ENCODE results near the gene RNF208. TPM values are rescaled to one million over a fixed set of nuclear protein-coding genes. Genes with fewer than 3 reads are reported as not detected.

Gene RNF208
- total and polyA plus RNA-seq, 9 of the 15 experiments (the other 6 are each of a cell fraction or from before 2014, with no cell fraction given) = 0.15 to 6.9 (median 0.50) TPM; not detected in 2

GRCh38 chr9:137232510-137232909, 10.5 kb upstream of the RNF208 start:
- no peaks in the 10 kb centered on the region for H3K9me3 ChIP-seq (replicated peaks; ENCODE audit: control insufficient read depth, insufficient read depth, low read depth, low read length)
- H3K4me1 ChIP-seq (replicated peaks in 1 of 2; ENCODE audit: control insufficient read depth in 2 of 2, insufficient read depth in 2 of 2, low read length in 2 of 2) = peaks cover 21 to 100% of the 10 kb centered on the region in 2 experiments
- H3K9ac ChIP-seq (ENCODE audit: insufficient read depth in 1 of 2, low read depth in 2 of 2, low read length in 2 of 2) = peak overlapping the region in 1 of 2 experiments; percentile 10; a peak in 1 of 4 replicates
- H3K4me2 ChIP-seq (ENCODE audit: insufficient read depth, low read length) = no peak overlapping the region
- no peaks in the 10 kb centered on the region for H3K36me3 ChIP-seq (ENCODE audit: control insufficient read depth, insufficient read depth, low read length)
- no peak overlapping the region for H3K27ac ChIP-seq (ENCODE audit: extremely low read depth, low read depth, low read length)
- CTCF ChIA-PET (ENCODE audit: low intra/inter-chr PET ratio) = no interaction called here
- POLR2A ChIA-PET = interaction anchor here (0.5 to 1.1 kb wide), 3 partner anchors 8 to 137 kb away, joined by 3 to 6 read pairs (median 3); partner anchors contain the start of gene TUBB4B
- no peak for FAIRE-seq
- WGBS (ENCODE audit: insufficient coverage, low coverage, missing lambda C conversion rate) = 70% methylated on average over 24 of the region's 24 CpGs
- H3K27me3 ChIP-seq (ENCODE audit: control insufficient read depth in 2 of 2, insufficient read depth in 2 of 2, low read length in 2 of 2) = no peaks in the 10 kb centered on the region
- H3K9me1 ChIP-seq (ENCODE audit: control insufficient read depth, insufficient read depth, low read length) = peaks cover 4% of the 10 kb centered on the region
- intact Hi-C loops (cut with micrococcal nuclease) = no loop called here
- in situ Hi-C loops (cut with MboI) = loop anchor here (25.0 kb wide), 1 partner anchor 445 kb away; the partner anchor contains the start of genes CCDC183 and TMEM141
- no peak overlapping the region for H3K4me3 ChIP-seq
- DNase-seq (ENCODE audit: extremely low read depth in 1 of 4, low spot score in 3 of 4) = no peak
- no peaks in the 10 kb centered on the region for H4K20me1 ChIP-seq (replicated peaks; ENCODE audit: control insufficient read depth, insufficient read depth, low read length)
- TF ChIP-seq ZNF318 (IDR thresholded peaks at IDR 0.05; ENCODE audit: borderline replicate concordance in 1 of 2, low read depth in 1 of 2) = no peak
- TF ChIP-seq E2F6 (IDR thresholded peaks at IDR 0.05; ENCODE audit: borderline replicate concordance in 1 of 2, extremely low read depth in 1 of 2, insufficient read depth in 1 of 2, insufficient read length in 1 of 2, low read depth in 1 of 2, low read length in 1 of 2, poor library complexity in 1 of 2, severe bottlenecking in 1 of 2) = peak in 1 of 2 experiments; percentile 31
- TF ChIP-seq MAX (CRISPR knock-in tag; IDR thresholded peaks at IDR 0.05) = peak; percentile 41; the same call in 1 of the 2 replicates
- 0 out of 2 replicates have a peak, but pooled peaks have one; percentile 21 for TF ChIP-seq ZNF740 (CRISPR knock-in tag; IDR thresholded peaks at IDR 0.05)
- no peak for TF ChIP-seq ZNF740 (tag; IDR thresholded peaks at IDR 0.05)
- peak; percentile 4; the same call in 1 of the 2 replicates for TF ChIP-seq POLR2G (IDR thresholded peaks at IDR 0.05; ENCODE audit: low read depth, low read length)
- H2AFZ ChIP-seq (ENCODE audit: low read depth, low read length) = no peak overlapping the region
- ATAC-seq = no peak
- BruUV-seq (replicated peaks) = no TSS peak
- no peaks in the 10 kb centered on the region; the same call in 2 of the 3 replicates for H3K79me2 ChIP-seq (ENCODE audit: control insufficient read depth, insufficient read depth, low read length)

All from K562 (cell line).